Hematopoietic multipotent progenitor cell treated with erythropoietin and hydrocortisone succinate and interleukin-3 and kit ligand, for 17 days (in vitro differentiated cells): ENCODE results near the gene SLC2A9.
"Not testable (repeated sequence)": the region's sequence is repeated elsewhere in the genome, so short reads cannot be mapped to it uniquely, and the experiment has no call there.

Source experiments
- DNase-seq: peaks from one replicate; pipeline ENCODE4 v3.0.0-alpha.2; 2015; ENCODE audit warnings: low spot score

SLC2A9 gene

DNA sequence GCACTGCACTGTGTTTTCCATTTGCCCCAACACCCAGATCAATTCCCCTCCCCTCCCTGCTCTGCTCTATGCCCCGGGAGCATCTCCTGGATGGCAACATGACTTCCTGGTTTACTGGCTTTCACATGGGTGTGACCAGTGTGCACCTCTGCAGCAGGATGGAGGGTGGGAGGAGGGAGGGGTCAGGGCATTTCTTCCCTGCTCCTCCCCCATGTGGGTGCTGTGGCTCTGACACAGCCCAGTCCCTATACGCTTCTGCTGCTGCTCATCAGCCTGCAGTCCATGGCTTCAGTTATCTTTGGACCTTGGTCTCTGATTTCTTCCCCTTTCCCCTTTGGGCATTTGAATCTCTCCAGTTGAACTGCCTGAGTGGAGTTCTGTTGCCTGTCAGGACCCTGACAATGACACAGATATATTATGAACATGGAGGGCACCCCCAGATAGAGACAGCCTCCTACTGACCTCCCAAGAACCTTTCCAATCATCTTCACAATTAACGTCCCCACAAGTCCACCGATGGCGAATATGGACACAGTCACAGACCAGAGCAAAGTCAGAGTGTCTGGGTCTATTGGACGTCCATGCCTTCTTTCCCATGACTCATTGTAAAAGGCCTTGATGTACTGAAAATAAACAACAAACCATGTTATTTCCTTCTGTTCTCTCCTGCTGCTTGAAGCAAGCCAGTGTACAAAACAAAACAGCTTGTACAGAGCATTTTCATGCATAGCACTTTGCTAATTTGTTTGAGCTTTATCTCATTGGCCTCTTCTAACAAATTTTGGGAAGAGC lies 24.8 kb downstream of the SLC2A9 start:
- DNase-seq: no peak

GRCh38 chr4:9994246-9994847 lies 26.9 kb downstream of the SLC2A9 start:
- DNase-seq: no peak

GRCh38 chr4:9989918-9990635 lies 31.2 kb downstream of the SLC2A9 start:
- no peak for DNase-seq

DNA sequence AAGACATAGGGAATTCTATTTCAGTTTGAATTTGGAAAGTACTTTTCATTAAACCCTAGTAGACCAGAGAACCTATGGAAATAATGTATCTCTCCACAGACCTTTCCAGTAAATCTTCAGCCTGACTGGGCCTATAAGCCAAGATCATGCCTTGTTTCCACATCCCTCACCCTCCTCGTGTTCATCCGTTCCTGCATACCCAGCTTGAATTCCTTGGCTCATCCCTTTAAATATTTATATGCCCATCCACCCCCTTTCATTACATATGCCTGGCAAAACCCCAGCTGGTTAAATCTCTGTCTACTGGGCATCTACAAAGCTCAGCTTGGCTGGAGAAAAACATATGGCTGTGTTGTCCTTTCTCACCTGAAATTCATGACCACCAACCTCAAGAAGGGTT lies 32.4 kb downstream of the SLC2A9 start:
- no peak for DNase-seq

DNA sequence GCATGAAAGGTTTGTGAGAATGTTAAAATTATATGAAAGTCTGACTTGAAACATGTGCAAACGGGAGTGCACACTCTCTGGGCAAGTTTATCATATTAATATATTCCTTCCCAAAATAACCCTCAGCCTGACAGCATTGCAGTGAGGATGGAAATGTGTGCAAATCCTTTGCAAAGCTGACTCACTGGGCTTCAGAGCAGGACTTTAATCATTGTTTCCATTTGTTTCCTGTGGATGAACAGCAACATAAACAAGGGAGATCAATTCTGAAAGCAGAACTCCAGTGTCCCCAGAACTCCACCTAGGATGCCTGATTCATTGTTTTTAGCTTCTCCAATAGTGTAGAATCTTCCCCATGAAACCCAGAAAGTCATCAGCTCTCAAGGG lies 32.9 kb downstream of the SLC2A9 start:
- no peak for DNase-seq

DNA sequence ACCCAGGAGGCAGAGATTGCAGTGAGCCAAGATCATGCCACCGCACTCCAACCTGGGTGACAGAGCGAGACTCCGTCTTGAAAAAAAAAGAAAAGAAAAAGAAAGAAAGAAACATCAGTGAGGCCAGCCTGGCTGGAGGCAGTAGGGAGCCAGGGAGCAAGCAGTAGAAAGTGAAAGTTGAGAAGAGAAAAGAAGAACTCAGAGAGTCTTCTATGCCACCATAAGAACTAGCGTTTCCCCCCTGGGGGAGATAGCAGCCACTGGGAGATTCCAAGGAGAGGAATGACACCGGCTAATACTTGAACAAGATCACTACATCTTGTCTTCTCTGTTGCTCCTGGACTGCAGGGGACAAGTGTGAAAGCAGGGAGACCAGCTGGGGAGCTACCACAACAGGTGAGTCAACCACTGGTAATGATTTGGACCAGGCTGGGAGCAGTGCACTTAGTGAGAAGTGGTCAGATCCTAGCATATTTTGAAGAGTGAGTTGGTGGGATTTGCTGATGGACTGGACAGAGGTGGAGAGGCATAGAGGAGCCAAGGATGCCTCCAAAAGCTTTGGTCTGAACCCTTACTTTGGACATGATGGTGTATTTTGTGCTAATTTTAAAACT lies 33.4 kb downstream of the SLC2A9 start:
- DNase-seq: no peak

GRCh38 chr4:9984621-9985020 lies 36.7 kb downstream of the SLC2A9 start:
- DNase-seq: no peak

GRCh38 chr4:9983211-9983610 lies 38.1 kb downstream of the SLC2A9 start:
- DNase-seq: no peak

GRCh38 chr4:9981899-9982298 lies 39.4 kb downstream of the SLC2A9 start:
- DNase-seq: not testable (repeated sequence)

- DNase-seq: no peak
Observed at GRCh38 chr4:9980898-9981297, 40.4 kb downstream of the SLC2A9 start.

GRCh38 chr4:9979101-9979701 lies 42.1 kb downstream of the SLC2A9 start:
- no peak for DNase-seq

GRCh38 chr4:9977518-9978031 lies 43.7 kb downstream of the SLC2A9 start:
- no peak for DNase-seq

DNA sequence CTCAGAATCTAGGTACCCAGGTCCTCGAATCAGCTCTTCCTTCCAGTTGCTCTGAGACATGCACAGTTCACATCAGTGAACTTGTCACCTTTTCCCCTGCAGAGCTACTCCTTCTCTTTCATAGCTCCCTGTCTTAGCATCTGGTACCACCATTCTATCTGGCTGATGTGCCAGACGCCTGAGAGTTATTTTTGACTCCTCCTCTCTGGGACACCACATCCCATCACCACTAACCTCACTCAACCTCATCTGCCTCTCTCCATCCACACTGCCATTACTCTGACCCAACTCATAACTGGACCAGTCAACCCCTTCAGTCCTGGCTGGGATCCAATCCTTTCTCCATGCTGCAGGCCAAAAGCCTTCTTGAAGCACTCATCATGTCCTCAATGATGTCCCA lies 44.5 kb downstream of the SLC2A9 start:
- DNase-seq: no peak

- no peak for DNase-seq
Observed at GRCh38 chr4:9976293-9976692, 45.0 kb downstream of the SLC2A9 start.

DNA sequence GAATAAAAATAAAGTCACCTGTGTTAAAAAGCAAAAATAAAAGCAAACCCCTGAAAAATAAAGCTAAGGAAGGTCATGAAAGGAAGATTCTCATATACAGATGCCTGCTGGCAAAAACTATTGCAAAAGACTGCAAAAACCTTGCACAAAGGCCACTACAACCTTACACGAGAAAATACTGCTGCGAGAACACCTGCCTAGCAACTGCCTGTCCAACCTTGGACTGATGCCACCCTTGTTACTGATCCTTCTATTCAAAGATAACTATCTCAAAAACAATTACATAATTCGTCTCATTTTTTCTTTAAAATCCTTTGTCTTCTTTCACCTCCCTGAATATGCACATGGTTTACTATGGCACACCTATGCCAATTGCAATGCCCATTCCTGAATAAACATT lies 49.6 kb downstream of the SLC2A9 start:
- no peak for DNase-seq

DNA sequence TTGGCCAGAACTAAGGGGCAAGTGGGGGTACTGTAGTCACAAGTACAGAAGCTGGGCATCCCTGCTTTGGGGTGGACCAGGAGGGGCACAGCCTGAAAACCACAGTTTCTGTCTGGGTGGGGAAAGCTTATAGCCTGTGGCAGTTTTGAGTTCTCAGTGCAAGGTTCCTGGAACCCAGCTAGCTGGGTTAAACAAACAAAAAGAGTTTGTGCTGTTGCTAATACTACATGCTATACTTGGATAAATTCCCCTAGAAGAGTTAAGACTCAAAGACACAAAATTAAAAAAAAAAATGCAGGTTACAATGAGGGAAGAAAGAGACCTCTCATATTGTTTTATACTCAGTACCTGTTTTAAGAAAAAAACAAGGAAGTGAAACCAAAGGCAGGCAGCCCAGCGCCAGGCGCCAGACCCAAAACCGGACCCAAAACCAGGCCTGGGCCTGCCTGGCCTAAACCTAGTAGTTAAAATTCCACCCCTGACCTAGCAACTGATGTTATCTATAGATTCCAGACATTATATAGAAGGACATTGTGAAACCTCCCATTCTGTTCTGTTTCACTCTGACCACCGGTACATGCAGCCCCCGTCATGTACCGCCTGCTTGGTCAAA lies 50.8 kb downstream of the SLC2A9 start:
- no peak for DNase-seq

- DNase-seq: no peak
Observed at GRCh38 chr4:9969526-9970398, 51.5 kb downstream of the SLC2A9 start.

GRCh38 chr4:9968472-9968871 lies 52.8 kb downstream of the SLC2A9 start:
- DNase-seq: no peak

- no peak for DNase-seq
Observed at GRCh38 chr4:9964879-9965278, 56.4 kb downstream of the SLC2A9 start.

GRCh38 chr4:9963328-9963727 lies 58.0 kb downstream of the SLC2A9 start:
- no peak for DNase-seq
